ENCODE results near the gene GPBAR1. TPM values are rescaled to one million over a fixed set of nuclear protein-coding genes. Genes with fewer than 3 reads are reported as not detected.

GPBAR1 gene
- total and polyA plus RNA-seq, 2 of the 8 experiments (the other 6 are each of a cell fraction or from before 2014, with no cell fraction given): 0.32 to 0.59 TPM

- H3K36me3 ChIP-seq (ENCODE audit: control insufficient read depth in 2 of 4, insufficient read depth in 4 of 4, low read length in 3 of 4): peaks cover 0 to 41% (median 9%) of the 10 kb centered on the region in 4 experiments; a peak in 6 of 8 replicates
- ChIA-PET CTCF (ENCODE audit: partially characterized antibody) (interaction anchor here (0.7 to 8.2 kb wide), 11 partner anchors 10 to 121 kb away, joined by 3 to 131 read pairs (median 29); partner anchors contain the start of genes CATIP, GPBAR1 and TMBIM1), POLR2A (ENCODE audit: partially characterized antibody) (interaction anchor here (1.0 to 2.6 kb wide), 2 partner anchors 9 to 12 kb away, joined by 3 to 22 read pairs; no protein-coding TSS in a partner anchor)
- TF ChIP-seq PHF8 (conservative IDR thresholded peaks at IDR 0.05; ENCODE audit: low read depth, low read length) (no peak), POLR2A (IDR thresholded peaks at IDR 0.05; ENCODE audit: control extremely low read depth in 1 of 2, low read depth in 2 of 2, low read length in 2 of 2) (no peak), EGR1 (IDR thresholded peaks at IDR 0.05; ENCODE audit: borderline replicate concordance, low read depth, low read length) (no peak), CBX5 (IDR thresholded peaks at IDR 0.05; ENCODE audit: low read depth, low read length) (no peak)
Measured at GRCh38 chr2:218273908-218274249, 13.1 kb downstream of the GPBAR1 start.

More at GRCh38 chr2:218273908-218274249, 13.1 kb downstream of the GPBAR1 start:
- no peak overlapping the region for H4K8ac ChIP-seq (ENCODE audit: extremely low read depth, insufficient read depth, low read length)
- no peak overlapping the region for H2AFZ ChIP-seq (ENCODE audit: low read length)
- no peak overlapping the region for H4K5ac ChIP-seq (ENCODE audit: insufficient read length, low read depth, low read length)
- no peak overlapping the region for H3K14ac ChIP-seq (ENCODE audit: insufficient read length)
- H2BK5ac ChIP-seq (ENCODE audit: low read depth, low read length): no peak overlapping the region
- WGBS, 2 experiments (ENCODE audit: extremely low coverage in 1 of 2, insufficient coverage in 1 of 2, insufficient read length in 1 of 2, insufficient replicate concordance in 2 of 2, low coverage in 1 of 2, low lambda C conversion rate in 2 of 2, missing lambda C conversion rate in 1 of 2): 88% methylated on average over 2 of the region's 2 CpGs; no CpG with 5 or more reads in 1 of the 2 experiments
- H4K91ac ChIP-seq (replicated peaks; ENCODE audit: insufficient read length, low read length): no peak overlapping the region
- H2BK15ac ChIP-seq (ENCODE audit: low read length): no peak overlapping the region
- H4K20me1 ChIP-seq (replicated peaks in 1 of 2; ENCODE audit: control insufficient read depth in 1 of 2, insufficient read depth in 2 of 2, low read length in 2 of 2): peaks cover 0 to 9% of the 10 kb centered on the region in 2 experiments
- peaks cover 10% of the 10 kb centered on the region for H3K23me2 ChIP-seq (ENCODE audit: low read depth, low read length)
- H3K9ac ChIP-seq (replicated peaks in 1 of 4; ENCODE audit: extremely low read depth in 1 of 4, low read depth in 3 of 4, low read length in 3 of 4): no peak overlapping the region
- H3K4me1 ChIP-seq (replicated peaks in 1 of 4; ENCODE audit: control insufficient read depth in 3 of 4, insufficient read depth in 4 of 4, low read length in 3 of 4): peaks cover 0 to 7% (median 4%) of the 10 kb centered on the region in 4 experiments; a peak in 4 of 7 replicates
- no peak overlapping the region for H3K27ac ChIP-seq (ENCODE audit: low read depth, low read length)
- no peak overlapping the region for H3K56ac ChIP-seq (replicated peaks; ENCODE audit: insufficient read length, low read depth, low read length)
- no peak overlapping the region for H2AK5ac ChIP-seq (ENCODE audit: low read depth, low read length)
- no peak overlapping the region for H3K4ac ChIP-seq (replicated peaks; ENCODE audit: insufficient read length, low read depth, low read length)
- H3K4me2 ChIP-seq (ENCODE audit: insufficient read depth in 1 of 2, low read depth in 2 of 2, low read length in 2 of 2): no peak overlapping the region
- H3K9me3 ChIP-seq (ENCODE audit: insufficient read depth in 2 of 2, low read depth in 1 of 2, low read length in 1 of 2): no peaks in the 10 kb centered on the region
- H3K4me3 ChIP-seq (ENCODE audit: extremely low read depth in 1 of 4, insufficient read depth in 2 of 4, low read depth in 3 of 4, low read length in 4 of 4): no peak overlapping the region
- no peak overlapping the region for H3K18ac ChIP-seq (ENCODE audit: extremely low read depth, low read length)
- H2BK12ac ChIP-seq (ENCODE audit: low read depth, low read length): no peak overlapping the region
- DNase-seq (ENCODE audit: low read depth in 1 of 2, low spot score in 2 of 2): no peak
- no peaks in the 10 kb centered on the region for H3K27me3 ChIP-seq (replicated peaks in 1 of 4; ENCODE audit: control insufficient read depth in 3 of 4, extremely low read depth in 1 of 4, insufficient read depth in 3 of 4, low read length in 3 of 4)
- H2BK120ac ChIP-seq (replicated peaks; ENCODE audit: low read depth, low read length): no peak overlapping the region
- FAIRE-seq: no peak
- peaks cover 0 to 9% of the 10 kb centered on the region in 2 experiments; a peak in 2 of 4 replicates for H3K79me2 ChIP-seq (ENCODE audit: control insufficient read depth in 1 of 2, insufficient read depth in 2 of 2, low read length in 2 of 2)
- no peak overlapping the region for H2BK20ac ChIP-seq (ENCODE audit: low read length)
- peaks cover 8% of the 10 kb centered on the region; the same call in 1 of the 2 replicates for H3K79me1 ChIP-seq (ENCODE audit: low read depth, low read length)
- no peak overlapping the region for H3K23ac ChIP-seq (ENCODE audit: insufficient read length)
